ENCODE data around the gene GPR161.

GPR161 gene

DNA sequence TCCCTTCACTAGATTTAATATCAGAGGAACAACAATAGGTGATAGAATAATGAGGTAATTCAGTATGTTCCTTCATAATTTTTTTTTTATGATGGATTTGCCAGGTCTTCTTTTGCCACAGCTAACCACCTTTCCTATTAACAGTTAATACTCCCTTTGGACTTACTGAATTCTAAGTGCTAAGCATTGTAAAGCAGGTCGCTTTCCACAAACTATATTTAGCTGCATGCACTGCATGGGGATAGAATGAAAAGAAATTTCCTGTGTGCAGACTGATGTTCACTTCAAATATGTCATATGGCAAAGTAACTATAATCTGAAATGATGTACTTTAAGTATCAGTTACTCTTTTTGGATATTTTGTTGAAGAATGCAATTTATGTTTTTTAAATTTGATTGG lies 85.8 kb downstream of the GPR161 start:
- no peak for DNase-seq (ENCODE audit: extremely low spot score)
- TF ChIP-seq L3MBTL2 (conservative IDR thresholded peaks at IDR 0.05) (no peak), SP1 (IDR thresholded peaks at IDR 0.05) (no peak), ARNT (IDR thresholded peaks at IDR 0.05) (no peak), NFRKB (IDR thresholded peaks at IDR 0.05) (no peak), FOXK2 (IDR thresholded peaks at IDR 0.05) (no peak)
- POLR2A ChIA-PET = no interaction called here
- CTCF ChIA-PET = no interaction called here

DNA sequence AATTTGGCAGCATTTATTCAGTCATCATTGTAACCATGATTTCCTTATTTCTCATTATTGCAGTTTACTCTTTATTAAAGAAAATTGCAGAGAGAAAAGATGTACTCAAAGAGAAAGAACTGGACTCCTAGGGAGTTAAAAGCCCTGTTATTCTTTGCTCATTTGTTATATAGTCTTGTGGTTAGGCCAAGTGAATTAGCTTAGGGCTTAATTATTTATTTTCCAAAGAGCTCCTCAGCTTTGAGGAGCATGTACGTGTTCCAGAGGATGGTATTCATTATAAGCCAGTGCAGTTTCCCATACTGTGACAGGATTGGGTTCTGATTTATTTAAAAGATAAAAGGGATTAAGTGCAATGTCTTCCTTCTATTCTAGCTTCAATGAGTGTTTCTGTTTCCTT lies 86.4 kb downstream of the GPR161 start:
- TF ChIP-seq ARNT (IDR thresholded peaks at IDR 0.05) (no peak), SP1 (IDR thresholded peaks at IDR 0.05) (no peak), FOXA1 (IDR thresholded peaks at IDR 0.05) (no peak), ZNF384 (IDR thresholded peaks at IDR 0.05) (no peak), ELF4 (IDR thresholded peaks at IDR 0.05) (no peak), FOXK2 (IDR thresholded peaks at IDR 0.05) (no peak), CTBP1 (IDR thresholded peaks at IDR 0.05; ENCODE audit: borderline replicate concordance) (no peak), HDGF (IDR thresholded peaks at IDR 0.05; ENCODE audit: borderline replicate concordance) (no peak), LEF1 (IDR thresholded peaks at IDR 0.05; ENCODE audit: borderline replicate concordance) (no peak), NFRKB (IDR thresholded peaks at IDR 0.05) (no peak), FOXM1 (IDR thresholded peaks at IDR 0.05; ENCODE audit: borderline replicate concordance) (no peak), BHLHE40 (IDR thresholded peaks at IDR 0.05; ENCODE audit: borderline replicate concordance) (no peak), SUZ12 (IDR thresholded peaks at IDR 0.05) (no peak), L3MBTL2 (conservative IDR thresholded peaks at IDR 0.05) (no peak), TARDBP (IDR thresholded peaks at IDR 0.05) (no peak)
- TF ChIP-seq, protein P1, sequence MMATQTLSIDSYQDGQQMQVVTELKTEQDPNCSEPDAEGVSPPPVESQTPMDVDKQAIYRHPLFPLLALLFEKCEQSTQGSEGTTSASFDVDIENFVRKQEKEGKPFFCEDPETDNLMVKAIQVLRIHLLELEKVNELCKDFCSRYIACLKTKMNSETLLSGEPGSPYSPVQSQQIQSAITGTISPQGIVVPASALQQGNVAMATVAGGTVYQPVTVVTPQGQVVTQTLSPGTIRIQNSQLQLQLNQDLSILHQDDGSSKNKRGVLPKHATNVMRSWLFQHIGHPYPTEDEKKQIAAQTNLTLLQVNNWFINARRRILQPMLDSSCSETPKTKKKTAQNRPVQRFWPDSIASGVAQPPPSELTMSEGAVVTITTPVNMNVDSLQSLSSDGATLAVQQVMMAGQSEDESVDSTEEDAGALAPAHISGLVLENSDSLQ (IDR thresholded peaks at IDR 0.05) = no peak
- ChIA-PET POLR2A (no interaction called here), CTCF (no interaction called here)
- DNase-seq (ENCODE audit: extremely low spot score) = no peak

DNA sequence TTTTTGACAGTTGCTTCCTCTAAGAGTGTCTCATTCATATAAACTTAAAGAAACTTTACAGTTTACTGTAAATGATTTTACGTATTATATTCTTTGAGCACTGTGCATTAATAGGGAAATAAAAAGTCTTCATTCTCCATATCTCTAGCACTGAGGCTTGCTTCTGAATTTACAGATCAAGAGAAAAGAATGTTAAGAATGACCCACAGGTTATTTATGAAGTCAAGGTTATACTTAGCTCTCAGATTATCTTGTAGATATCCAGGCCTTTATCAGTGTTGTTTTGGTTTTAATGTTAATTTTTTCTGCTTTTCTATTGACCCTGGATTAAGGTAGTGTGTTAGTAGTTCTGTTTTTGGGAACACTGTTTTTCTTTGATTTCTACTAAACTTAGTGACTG lies 91.4 kb downstream of the GPR161 start:
- ChIA-PET POLR2A (no interaction called here), CTCF (no interaction called here)
- TF ChIP-seq LEF1 (IDR thresholded peaks at IDR 0.05; ENCODE audit: borderline replicate concordance) (no peak), NFRKB (IDR thresholded peaks at IDR 0.05) (no peak), CTBP1 (IDR thresholded peaks at IDR 0.05; ENCODE audit: borderline replicate concordance) (no peak), FOXM1 (IDR thresholded peaks at IDR 0.05; ENCODE audit: borderline replicate concordance) (no peak), SUZ12 (IDR thresholded peaks at IDR 0.05) (no peak), ARNT (IDR thresholded peaks at IDR 0.05) (no peak), TARDBP (IDR thresholded peaks at IDR 0.05) (no peak), SP1 (IDR thresholded peaks at IDR 0.05) (no peak), FOXA1 (IDR thresholded peaks at IDR 0.05) (no peak), BHLHE40 (IDR thresholded peaks at IDR 0.05; ENCODE audit: borderline replicate concordance) (no peak), HDGF (IDR thresholded peaks at IDR 0.05; ENCODE audit: borderline replicate concordance) (no peak), FOXK2 (IDR thresholded peaks at IDR 0.05) (no peak), L3MBTL2 (conservative IDR thresholded peaks at IDR 0.05) (no peak)
- TF ChIP-seq, protein P1 (IDR thresholded peaks at IDR 0.05) = no peak
- no peak for DNase-seq (ENCODE audit: extremely low spot score)

DNA sequence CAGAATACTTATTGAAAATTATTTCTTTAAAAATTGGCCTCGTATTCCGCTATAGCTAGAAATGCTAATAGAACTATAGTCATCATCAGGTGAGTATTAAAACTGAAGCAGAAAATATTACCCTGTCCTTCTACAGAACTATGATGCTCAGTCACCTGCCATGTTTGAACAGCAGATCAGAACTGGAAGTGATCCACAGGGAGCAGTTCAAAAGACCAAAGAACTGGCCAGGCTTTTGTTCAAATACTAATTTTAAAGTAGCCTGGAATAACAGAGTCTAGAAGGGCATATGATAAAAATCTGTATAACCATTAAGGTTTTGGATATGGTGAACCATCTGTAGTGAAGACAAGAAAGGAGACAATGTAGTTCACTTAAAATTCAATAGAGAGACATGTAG lies 94.4 kb downstream of the GPR161 start:
- POLR2A ChIA-PET = no interaction called here
- CTCF ChIA-PET = no interaction called here
- TF ChIP-seq SUZ12 (IDR thresholded peaks at IDR 0.05) = no peak
- TF ChIP-seq CTBP1 (IDR thresholded peaks at IDR 0.05; ENCODE audit: borderline replicate concordance) = no peak
- no peak for TF ChIP-seq FOXA1 (IDR thresholded peaks at IDR 0.05)
- TF ChIP-seq LEF1 (IDR thresholded peaks at IDR 0.05; ENCODE audit: borderline replicate concordance) = no peak
- no peak for TF ChIP-seq SP1 (IDR thresholded peaks at IDR 0.05)
- TF ChIP-seq L3MBTL2 (conservative IDR thresholded peaks at IDR 0.05) = no peak
- TF ChIP-seq, protein P1 (IDR thresholded peaks at IDR 0.05) = no peak
- no peak for TF ChIP-seq HDGF (IDR thresholded peaks at IDR 0.05; ENCODE audit: borderline replicate concordance)
- no peak for TF ChIP-seq FOXM1 (IDR thresholded peaks at IDR 0.05; ENCODE audit: borderline replicate concordance)
- TF ChIP-seq ARNT (IDR thresholded peaks at IDR 0.05) = no peak
- TF ChIP-seq ELF4 (IDR thresholded peaks at IDR 0.05) = no peak
- no peak for DNase-seq (ENCODE audit: extremely low spot score)

DNA sequence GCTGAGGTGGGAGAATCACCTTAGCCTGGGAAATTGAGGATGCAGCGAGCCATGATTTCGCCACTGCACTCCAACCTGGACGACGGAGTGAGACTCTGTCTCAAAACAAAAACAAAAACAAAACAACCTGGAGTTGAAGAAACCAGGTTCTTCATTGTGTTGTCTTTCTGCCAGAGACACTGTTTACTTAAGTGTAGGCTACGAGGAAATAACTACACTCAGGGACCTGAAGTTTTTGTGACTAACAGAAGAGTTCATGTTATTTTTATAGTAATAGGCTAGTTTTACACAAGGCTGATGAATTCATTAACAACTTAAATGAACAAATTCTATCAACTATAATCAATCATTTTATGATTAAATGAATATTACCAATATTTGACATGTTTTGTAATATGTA lies 101.4 kb downstream of the GPR161 start:
- ChIA-PET CTCF (no interaction called here), POLR2A (no interaction called here)
- TF ChIP-seq ARNT (IDR thresholded peaks at IDR 0.05) = no peak
- TF ChIP-seq TARDBP (IDR thresholded peaks at IDR 0.05) = no peak
- no peak for TF ChIP-seq SP1 (IDR thresholded peaks at IDR 0.05)
- no peak for TF ChIP-seq FOXA1 (IDR thresholded peaks at IDR 0.05)
- TF ChIP-seq SUZ12 (IDR thresholded peaks at IDR 0.05) = no peak
- no peak for TF ChIP-seq CTBP1 (IDR thresholded peaks at IDR 0.05; ENCODE audit: borderline replicate concordance)
- TF ChIP-seq LEF1 (IDR thresholded peaks at IDR 0.05; ENCODE audit: borderline replicate concordance) = no peak
- no peak for TF ChIP-seq NFRKB (IDR thresholded peaks at IDR 0.05)
- no peak for TF ChIP-seq ELF4 (IDR thresholded peaks at IDR 0.05)
- no peak for TF ChIP-seq L3MBTL2 (conservative IDR thresholded peaks at IDR 0.05)
- no peak for TF ChIP-seq BHLHE40 (IDR thresholded peaks at IDR 0.05; ENCODE audit: borderline replicate concordance)
- no peak for TF ChIP-seq FOXK2 (IDR thresholded peaks at IDR 0.05)
- no peak for DNase-seq (ENCODE audit: extremely low spot score)

DNA sequence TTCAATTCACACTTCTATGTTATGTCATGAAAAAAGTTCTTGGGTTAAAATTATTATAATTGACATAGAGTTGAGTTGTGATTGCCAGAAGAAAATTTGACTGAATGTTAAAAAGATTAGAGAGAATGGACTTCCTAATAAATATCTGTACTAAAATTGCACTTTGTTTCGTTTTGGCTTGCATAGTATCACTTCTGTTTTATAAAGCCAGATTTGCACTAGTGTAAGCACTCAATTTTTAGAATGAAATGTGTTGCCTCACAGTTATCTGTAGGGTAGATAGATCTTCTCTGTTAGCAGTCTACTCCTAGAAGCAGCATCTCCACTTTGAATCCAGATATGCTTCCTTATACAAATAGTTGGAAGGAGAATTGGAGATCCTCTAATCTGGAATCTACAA lies 104.7 kb downstream of the GPR161 start:
- TF ChIP-seq NFRKB (IDR thresholded peaks at IDR 0.05) (no peak), ZNF384 (IDR thresholded peaks at IDR 0.05) (no peak), BHLHE40 (IDR thresholded peaks at IDR 0.05; ENCODE audit: borderline replicate concordance) (no peak)
- ChIA-PET POLR2A (no interaction called here), CTCF (no interaction called here)
- no peak for DNase-seq (ENCODE audit: extremely low spot score)

DNA sequence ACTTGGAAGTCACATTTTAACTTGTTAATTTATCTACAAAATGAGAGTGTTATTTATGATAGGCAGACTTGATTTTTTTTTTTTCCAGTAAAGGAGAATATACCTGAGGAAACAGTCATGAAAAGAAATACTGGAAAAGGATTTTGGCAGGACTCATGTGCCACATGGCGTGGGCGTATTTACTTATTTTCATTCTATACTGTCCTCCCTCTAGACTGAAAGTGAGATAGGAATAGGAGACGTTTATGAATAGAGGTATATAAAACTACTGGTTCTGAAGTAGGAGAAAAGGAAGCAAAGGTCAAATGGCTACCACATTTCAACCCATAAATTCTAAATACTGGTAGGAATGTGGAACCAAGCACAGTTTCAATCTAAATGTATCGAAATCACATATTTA lies 105.1 kb downstream of the GPR161 start:
- ChIA-PET CTCF (no interaction called here), POLR2A (no interaction called here)
- no peak for DNase-seq (ENCODE audit: extremely low spot score)
- TF ChIP-seq BHLHE40 (IDR thresholded peaks at IDR 0.05; ENCODE audit: borderline replicate concordance) (no peak), NFRKB (IDR thresholded peaks at IDR 0.05) (no peak), LEF1 (IDR thresholded peaks at IDR 0.05; ENCODE audit: borderline replicate concordance) (no peak), SUZ12 (IDR thresholded peaks at IDR 0.05) (no peak), SP1 (IDR thresholded peaks at IDR 0.05) (no peak), FOXA1 (IDR thresholded peaks at IDR 0.05) (no peak), ELF4 (IDR thresholded peaks at IDR 0.05) (no peak), L3MBTL2 (conservative IDR thresholded peaks at IDR 0.05) (no peak), FOXK2 (IDR thresholded peaks at IDR 0.05) (no peak)

Measured in HEK293T (cell line).